Measurements from ENCODE around the gene PDE4D. TPM values are rescaled to one million over a fixed set of nuclear protein-coding genes. Genes with fewer than 3 reads are reported as not detected.

The PDE4D gene
- total RNA-seq, 1 donor from 2014 or later: 34.5 TPM

GRCh38 chr5:59188419-59189225 lies 704.9 kb downstream of the PDE4D start:
- intact Hi-C loops (cut with micrococcal nuclease): loop anchor here (5.0 to 10.0 kb wide), 2 partner anchors 179 to 486 kb away; no protein-coding TSS in a partner anchor
- TF ChIP-seq CTCF (IDR thresholded peaks at IDR 0.05; ENCODE audit: borderline replicate concordance): peak; percentile 86
- no peaks in the 10 kb centered on the region for H3K27me3 ChIP-seq (ENCODE audit: low read depth)
- peak overlapping the region; percentile 59 for H3K27ac ChIP-seq (replicated peaks)
- peak overlapping the region; percentile 55 for H3K4me3 ChIP-seq
- H3K9me3 ChIP-seq (replicated peaks): no peaks in the 10 kb centered on the region
- H3K36me3 ChIP-seq: no peaks in the 10 kb centered on the region
- peak; percentile 67 for DNase-seq
- peaks cover 31% of the 10 kb centered on the region for H3K4me1 ChIP-seq

GRCh38 chr5:59187857-59188256 lies 705.7 kb downstream of the PDE4D start:
- DNase-seq: no peak
- H3K36me3 ChIP-seq: peaks cover 2% of the 10 kb centered on the region
- peak overlapping the region; percentile 18 for H3K27ac ChIP-seq (replicated peaks)
- intact Hi-C loops (cut with micrococcal nuclease): loop anchor here (5.0 to 10.0 kb wide), 2 partner anchors 179 to 487 kb away; no protein-coding TSS in a partner anchor
- TF ChIP-seq CTCF (IDR thresholded peaks at IDR 0.05; ENCODE audit: borderline replicate concordance): no peak
- H3K4me3 ChIP-seq: peak overlapping the region; percentile 55
- peaks cover 31% of the 10 kb centered on the region for H3K4me1 ChIP-seq
- H3K9me3 ChIP-seq (replicated peaks): no peaks in the 10 kb centered on the region
- no peaks in the 10 kb centered on the region for H3K27me3 ChIP-seq (ENCODE audit: low read depth)

GRCh38 chr5:59186623-59187022 lies 706.9 kb downstream of the PDE4D start:
- Histone ChIP-seq H3K4me1 (peaks cover 31% of the 10 kb centered on the region), H3K27me3 (ENCODE audit: low read depth) (no peaks in the 10 kb centered on the region), H3K27ac (replicated peaks) (no peak overlapping the region), H3K4me3 (no peak overlapping the region), H3K36me3 (peaks cover 4% of the 10 kb centered on the region), H3K9me3 (replicated peaks) (no peaks in the 10 kb centered on the region)
- no peak for TF ChIP-seq CTCF (IDR thresholded peaks at IDR 0.05; ENCODE audit: borderline replicate concordance)
- intact Hi-C loops (cut with micrococcal nuclease): loop anchor here (5.0 to 10.0 kb wide), 2 partner anchors 181 to 488 kb away; no protein-coding TSS in a partner anchor
- DNase-seq: no peak

GRCh38 chr5:59185757-59186385 lies 707.7 kb downstream of the PDE4D start:
- Histone ChIP-seq H3K27me3 (ENCODE audit: low read depth) (no peaks in the 10 kb centered on the region), H3K4me1 (peaks cover 31% of the 10 kb centered on the region), H3K9me3 (replicated peaks) (no peaks in the 10 kb centered on the region), H3K36me3 (peaks cover 4% of the 10 kb centered on the region), H3K27ac (replicated peaks) (no peak overlapping the region), H3K4me3 (no peak overlapping the region)
- no peak for TF ChIP-seq CTCF (IDR thresholded peaks at IDR 0.05; ENCODE audit: borderline replicate concordance)
- DNase-seq: no peak
- intact Hi-C loops (cut with micrococcal nuclease): loop anchor here (5.0 to 10.0 kb wide), 2 partner anchors 181 to 489 kb away; no protein-coding TSS in a partner anchor

- Histone ChIP-seq H3K27ac (replicated peaks) (no peak overlapping the region), H3K36me3 (peaks cover 4% of the 10 kb centered on the region), H3K4me1 (peaks cover 27% of the 10 kb centered on the region), H3K4me3 (no peak overlapping the region), H3K27me3 (ENCODE audit: low read depth) (no peaks in the 10 kb centered on the region), H3K9me3 (replicated peaks) (no peaks in the 10 kb centered on the region)
- DNase-seq: no peak
- intact Hi-C loops (cut with micrococcal nuclease): loop anchor here (5.0 to 10.0 kb wide), 2 partner anchors 183 to 490 kb away; no protein-coding TSS in a partner anchor
- no peak for TF ChIP-seq CTCF (IDR thresholded peaks at IDR 0.05; ENCODE audit: borderline replicate concordance)
Observed at GRCh38 chr5:59184769-59185168, 708.8 kb downstream of the PDE4D start.

Measured in left ventricle myocardium inferior (tissue), 1 donor.